AG20443 (cell line): Measurements from ENCODE around the gene ADGRG3.
A peak's percentile ranks its signal among the peaks of the same experiment; 100 is the strongest.

ENCODE experiments used
- DNase-seq: peaks from one replicate; pipeline ENCODE4 v3.0.0; 2012; ENCODE audit warnings: low spot score, mixed read lengths

The ADGRG3 gene

DNA sequence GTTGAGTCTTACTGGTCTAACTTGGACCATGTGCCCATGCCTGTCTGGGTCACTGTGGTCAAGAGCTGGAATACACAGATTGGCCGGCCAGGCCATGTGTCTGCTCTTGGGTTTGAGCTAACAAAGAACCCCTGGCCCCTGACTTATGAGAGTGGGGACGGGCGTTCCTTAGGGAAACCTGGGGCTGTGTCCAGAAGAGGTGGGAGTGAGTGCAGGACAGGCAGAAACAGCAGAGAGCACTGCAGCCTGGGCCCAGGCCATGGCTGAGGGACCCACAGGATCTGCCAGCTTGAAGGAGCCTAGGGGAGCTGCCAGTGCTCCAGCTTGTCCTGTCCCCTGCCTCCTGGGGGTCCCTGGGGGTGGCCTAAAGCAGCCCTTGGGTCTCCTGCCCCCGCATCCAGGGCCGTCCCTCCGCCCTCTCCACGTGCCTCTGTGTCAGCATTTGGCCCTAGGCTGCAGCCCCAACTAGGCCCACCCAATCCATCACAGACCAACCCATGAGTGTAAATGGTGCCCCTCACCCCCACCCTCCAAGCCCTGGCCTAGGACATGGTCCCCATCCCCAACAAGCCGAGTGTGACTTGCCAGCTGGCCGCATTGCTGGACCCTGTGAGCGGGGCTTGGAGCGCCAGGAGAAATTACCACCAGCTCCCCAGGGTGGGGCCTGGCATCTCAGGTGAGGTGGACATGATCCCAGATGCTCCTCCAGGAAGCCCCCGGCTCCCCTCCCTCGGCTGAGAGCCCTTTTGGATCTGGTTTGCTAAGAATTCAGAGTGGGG, 14.0 kb downstream of the ADGRG3 start:
- DNase-seq, result no peak

DNA sequence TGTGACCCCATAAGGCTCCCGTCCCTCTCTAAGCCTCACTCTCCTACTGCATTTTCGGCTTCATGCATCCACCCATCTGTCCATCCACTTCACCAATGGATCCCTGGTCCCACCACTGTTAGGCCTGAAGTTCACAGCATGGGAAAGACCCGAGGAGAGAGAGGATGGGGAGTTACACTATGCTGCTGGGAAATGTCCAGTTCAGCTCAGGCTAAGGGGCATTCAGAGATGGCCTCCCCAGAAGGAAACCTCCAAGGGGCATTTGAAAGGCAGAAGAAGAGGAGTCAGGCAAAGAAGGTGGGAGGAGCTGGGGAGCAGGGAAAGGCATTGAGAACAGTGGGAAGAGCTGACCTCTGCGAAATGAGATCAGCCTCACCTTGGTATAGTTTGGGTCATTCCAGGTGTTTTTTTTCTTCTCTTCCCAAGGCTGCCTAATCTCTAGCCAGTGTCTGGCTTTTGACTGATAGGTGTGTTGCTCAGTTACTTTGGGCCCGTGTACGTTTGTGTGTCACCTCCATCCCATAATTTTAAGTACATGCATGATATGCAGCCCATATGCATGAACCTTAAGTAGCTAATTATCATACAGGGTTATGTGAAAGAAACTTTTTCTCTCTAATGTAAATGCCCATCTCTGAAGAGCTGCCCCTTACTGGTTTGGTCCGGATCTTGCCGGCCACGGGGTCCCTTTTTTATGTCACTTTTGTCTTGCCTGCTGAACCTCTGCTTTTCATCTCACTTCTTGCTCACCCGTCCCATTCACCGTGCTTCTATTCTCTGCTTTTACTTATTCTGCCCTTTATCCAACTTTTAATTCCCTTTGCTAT, 14.9 kb downstream of the ADGRG3 start:
- no peak for DNase-seq

DNA sequence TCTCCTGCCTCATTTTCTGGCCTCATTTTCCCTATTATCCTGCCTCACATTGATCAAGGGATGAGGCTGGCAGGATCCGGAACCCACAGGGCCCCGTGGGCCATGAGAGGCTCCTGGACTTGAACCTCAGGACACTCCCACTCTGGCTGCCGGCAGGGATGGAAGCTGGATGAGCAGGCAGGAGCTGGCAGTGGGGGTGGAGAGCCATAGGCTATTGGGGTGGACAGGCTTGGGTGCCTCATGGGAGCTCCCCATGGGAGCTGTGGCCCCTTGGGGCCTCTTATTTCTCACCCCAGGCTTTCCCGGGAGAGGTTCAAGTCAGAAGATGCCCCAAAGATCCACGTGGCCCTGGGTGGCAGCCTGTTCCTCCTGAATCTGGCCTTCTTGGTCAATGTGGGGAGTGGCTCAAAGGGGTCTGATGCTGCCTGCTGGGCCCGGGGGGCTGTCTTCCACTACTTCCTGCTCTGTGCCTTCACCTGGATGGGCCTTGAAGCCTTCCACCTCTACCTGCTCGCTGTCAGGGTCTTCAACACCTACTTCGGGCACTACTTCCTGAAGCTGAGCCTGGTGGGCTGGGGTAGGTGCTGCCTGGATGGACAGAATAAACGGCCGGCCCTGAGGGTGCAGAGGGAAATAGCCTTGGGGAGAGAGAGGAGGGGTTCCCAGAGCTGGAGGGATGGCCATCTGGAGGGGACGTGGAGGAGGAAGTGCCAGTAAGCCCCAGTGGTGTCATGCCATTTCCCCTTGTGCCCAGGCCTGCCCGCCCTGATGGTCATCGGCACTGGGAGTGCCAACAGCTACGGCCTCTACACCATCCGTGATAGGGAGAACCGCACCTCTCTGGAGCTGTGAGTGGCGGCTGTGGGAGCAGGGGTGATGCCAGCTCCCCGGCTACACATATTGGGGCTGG, 15.8 kb downstream of the ADGRG3 start:
- no peak for DNase-seq

GRCh38 chr16:57684626-57685358, 16.7 kb downstream of the ADGRG3 start:
- no peak for DNase-seq

DNA sequence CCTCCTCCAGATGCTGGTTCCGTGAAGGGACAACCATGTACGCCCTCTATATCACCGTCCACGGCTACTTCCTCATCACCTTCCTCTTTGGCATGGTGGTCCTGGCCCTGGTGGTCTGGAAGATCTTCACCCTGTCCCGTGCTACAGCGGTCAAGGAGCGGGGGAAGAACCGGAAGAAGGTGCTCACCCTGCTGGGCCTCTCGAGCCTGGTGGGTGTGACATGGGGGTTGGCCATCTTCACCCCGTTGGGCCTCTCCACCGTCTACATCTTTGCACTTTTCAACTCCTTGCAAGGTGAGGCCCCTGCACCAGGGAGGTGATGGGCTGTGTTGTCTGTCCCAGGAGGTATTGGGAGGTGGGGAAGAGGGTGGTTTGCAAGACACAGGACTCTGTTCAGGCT, 17.5 kb downstream of the ADGRG3 start:
- DNase-seq, result no peak

- no peak for DNase-seq
These were observed 18.5 kb downstream of the ADGRG3 start for GRCh38 chr16:57686577-57686976.

GRCh38 chr16:57687363-57687929, 19.3 kb downstream of the ADGRG3 start:
- no peak for DNase-seq

GRCh38 chr16:57688487-57688986, 20.4 kb downstream of the ADGRG3 start:
- DNase-seq, result no peak

- no peak for DNase-seq
These were observed 21.1 kb downstream of the ADGRG3 start for GRCh38 chr16:57688987-57689761.

DNA sequence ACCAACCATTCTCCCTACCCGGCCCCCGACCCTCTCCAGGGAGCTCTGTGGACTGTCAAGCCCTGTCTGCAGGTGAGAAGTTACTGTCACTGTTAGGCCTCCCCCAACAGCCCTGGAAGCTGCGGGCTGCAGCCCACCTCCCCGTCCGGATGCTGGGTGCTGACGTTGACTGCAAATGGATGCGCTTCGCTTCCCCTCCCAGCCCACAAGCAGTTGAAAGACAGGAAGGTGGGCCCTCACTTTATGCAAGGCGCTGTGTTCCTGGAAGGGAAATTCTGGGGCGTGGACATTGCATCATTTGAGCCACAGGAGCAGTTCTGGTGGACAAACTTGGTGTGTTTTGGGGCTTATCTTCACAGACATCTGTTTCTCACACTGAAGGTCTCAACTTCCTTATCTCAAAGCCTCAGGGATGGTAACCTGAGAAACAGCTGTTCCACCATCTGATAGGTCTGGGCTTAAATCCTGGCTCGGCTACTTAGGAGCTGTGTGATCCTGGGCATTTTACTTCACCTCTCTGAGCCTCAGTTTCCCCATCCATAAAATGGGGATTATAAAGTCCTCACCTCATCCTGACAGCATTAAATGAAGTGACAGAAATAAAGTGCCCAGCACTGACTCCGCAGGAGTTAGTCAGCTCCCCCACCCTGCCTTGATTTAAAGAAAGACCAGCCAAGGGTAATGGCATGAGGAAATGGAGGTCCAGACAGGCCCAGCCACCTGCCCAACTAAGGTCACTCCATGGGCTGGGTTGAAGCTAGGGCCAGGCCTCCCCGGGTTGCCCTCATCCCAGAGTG, 21.9 kb downstream of the ADGRG3 start:
- no peak for DNase-seq

GRCh38 chr16:57690782-57691471, 22.8 kb downstream of the ADGRG3 start:
- no peak for DNase-seq

- DNase-seq, result no peak
These were observed 24.5 kb downstream of the ADGRG3 start for GRCh38 chr16:57692636-57693035.

GRCh38 chr16:57693550-57693949, 25.4 kb downstream of the ADGRG3 start:
- no peak for DNase-seq

DNA sequence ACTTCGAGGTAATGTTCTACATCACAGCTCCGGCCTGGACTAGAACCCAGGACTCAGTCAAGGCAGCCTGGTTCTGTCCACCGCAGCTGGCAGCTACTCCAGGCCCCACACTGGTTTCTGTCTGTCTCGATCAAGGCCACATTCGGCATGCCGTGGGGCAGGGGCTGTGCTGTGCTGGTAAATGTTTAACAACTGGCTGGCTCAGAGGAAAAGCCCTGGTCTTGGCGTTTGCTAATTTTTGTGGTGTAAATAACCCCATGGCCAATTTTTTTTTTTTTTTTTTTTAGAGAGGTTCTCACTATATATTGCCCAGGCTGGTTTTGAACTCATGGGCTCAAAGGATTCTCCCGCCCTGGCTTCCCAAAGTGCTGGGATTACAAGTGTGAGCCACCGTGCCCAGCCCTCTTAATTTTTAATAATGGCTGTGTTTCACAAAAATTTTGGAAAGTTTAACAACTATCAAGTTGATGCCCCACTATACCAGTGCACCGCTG, 26.2 kb downstream of the ADGRG3 start:
- no peak for DNase-seq

- DNase-seq, result peak; percentile 52
These were observed 26.9 kb downstream of the ADGRG3 start, which contains the start of gene DRC7 for GRCh38 chr16:57694725-57695679. TSS of gene DRC7 (plus strand) at chr16:57694806. CDS start at chr16:57697950, 3,144 bp downstream.

GRCh38 chr16:57695680-57696069, 27.6 kb downstream of the ADGRG3 start:
- DNase-seq, result no peak

GRCh38 chr16:57696240-57696639, 28.1 kb downstream of the ADGRG3 start:
- DNase-seq, result no peak
